ENCODE results near the gene ARHGAP15. TPM values are rescaled to one million over a fixed set of nuclear protein-coding genes. Genes with fewer than 3 reads are reported as not detected.

Gene ARHGAP15
- total and polyA plus RNA-seq, 3 donors from 2014 or later, result 2.2 to 15.0 (median 7.7) TPM

DNA sequence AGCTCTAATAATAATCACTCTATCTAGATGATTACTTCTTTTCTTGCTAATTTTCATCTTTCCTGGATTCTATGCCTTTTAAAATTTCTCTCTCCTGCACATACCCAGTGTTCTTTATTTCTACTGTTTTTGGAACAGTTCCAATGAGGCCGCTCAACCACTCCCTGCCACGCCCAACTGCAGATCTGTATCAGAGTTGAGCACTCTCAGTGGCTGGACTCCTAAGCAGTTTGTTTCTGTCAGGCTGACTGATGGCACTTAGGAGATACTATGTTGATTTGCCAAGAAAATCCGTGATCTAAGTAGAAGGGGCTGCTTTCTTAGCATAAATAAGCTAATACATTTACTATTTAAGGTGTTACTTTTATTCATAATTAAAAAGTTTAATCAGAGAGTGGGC is 192.8 kb downstream of the ARHGAP15 start:
- Histone ChIP-seq H3K9me3 (no peaks in the 10 kb centered on the region), H3K4me3 (no peak overlapping the region), H3K36me3 (ENCODE audit: low read depth, missing control alignments) (no peaks in the 10 kb centered on the region), H3K4me1 (no peaks in the 10 kb centered on the region), H3K27ac (no peak overlapping the region), H3K27me3 (no peaks in the 10 kb centered on the region)
- intact Hi-C loops (cut with DNase I; ENCODE audit: low total_unique reads), result no loop called here
- 83 to 88% methylated on average over 3 of the region's 3 CpGs for WGBS, 2 donors
- no peak for TF ChIP-seq POLR2A (IDR thresholded peaks at IDR 0.05)
- TF ChIP-seq, protein P1, sequence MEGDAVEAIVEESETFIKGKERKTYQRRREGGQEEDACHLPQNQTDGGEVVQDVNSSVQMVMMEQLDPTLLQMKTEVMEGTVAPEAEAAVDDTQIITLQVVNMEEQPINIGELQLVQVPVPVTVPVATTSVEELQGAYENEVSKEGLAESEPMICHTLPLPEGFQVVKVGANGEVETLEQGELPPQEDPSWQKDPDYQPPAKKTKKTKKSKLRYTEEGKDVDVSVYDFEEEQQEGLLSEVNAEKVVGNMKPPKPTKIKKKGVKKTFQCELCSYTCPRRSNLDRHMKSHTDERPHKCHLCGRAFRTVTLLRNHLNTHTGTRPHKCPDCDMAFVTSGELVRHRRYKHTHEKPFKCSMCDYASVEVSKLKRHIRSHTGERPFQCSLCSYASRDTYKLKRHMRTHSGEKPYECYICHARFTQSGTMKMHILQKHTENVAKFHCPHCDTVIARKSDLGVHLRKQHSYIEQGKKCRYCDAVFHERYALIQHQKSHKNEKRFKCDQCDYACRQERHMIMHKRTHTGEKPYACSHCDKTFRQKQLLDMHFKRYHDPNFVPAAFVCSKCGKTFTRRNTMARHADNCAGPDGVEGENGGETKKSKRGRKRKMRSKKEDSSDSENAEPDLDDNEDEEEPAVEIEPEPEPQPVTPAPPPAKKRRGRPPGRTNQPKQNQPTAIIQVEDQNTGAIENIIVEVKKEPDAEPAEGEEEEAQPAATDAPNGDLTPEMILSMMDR (IDR thresholded peaks at IDR 0.05), result no peak
- DNase-seq, result no peak

DNA sequence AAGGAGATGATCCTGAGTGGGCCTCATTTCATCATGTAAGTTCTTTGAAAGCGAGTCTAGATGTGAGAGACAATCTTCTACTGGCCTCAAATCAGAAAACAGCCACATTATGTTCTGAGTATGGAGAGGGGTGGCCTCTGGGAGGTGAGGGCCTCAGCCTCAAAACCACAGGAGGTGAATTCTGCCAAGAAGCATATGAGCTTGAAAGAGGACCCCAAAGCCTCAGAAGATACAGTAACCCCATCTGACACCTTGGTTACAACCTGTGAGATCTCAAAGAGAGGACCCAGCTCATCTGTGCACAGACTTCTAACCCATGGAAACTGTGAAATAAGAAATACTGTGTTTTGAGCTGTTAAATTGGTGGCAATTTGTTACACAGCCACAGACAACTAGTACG is 200.1 kb downstream of the ARHGAP15 start:
- H3K36me3 ChIP-seq (ENCODE audit: low read depth, missing control alignments), result no peaks in the 10 kb centered on the region
- 94 to 98% methylated on average over 2 of the region's 2 CpGs for WGBS, 2 donors
- intact Hi-C loops (cut with DNase I; ENCODE audit: low total_unique reads), result no loop called here
- no peak overlapping the region for H3K27ac ChIP-seq
- DNase-seq, result no peak
- no peak overlapping the region for H3K4me3 ChIP-seq
- H3K27me3 ChIP-seq, result no peaks in the 10 kb centered on the region
- no peaks in the 10 kb centered on the region for H3K4me1 ChIP-seq
- no peaks in the 10 kb centered on the region for H3K9me3 ChIP-seq
- no peak for TF ChIP-seq POLR2A (IDR thresholded peaks at IDR 0.05)
- TF ChIP-seq, protein P1 (IDR thresholded peaks at IDR 0.05), result no peak

DNA sequence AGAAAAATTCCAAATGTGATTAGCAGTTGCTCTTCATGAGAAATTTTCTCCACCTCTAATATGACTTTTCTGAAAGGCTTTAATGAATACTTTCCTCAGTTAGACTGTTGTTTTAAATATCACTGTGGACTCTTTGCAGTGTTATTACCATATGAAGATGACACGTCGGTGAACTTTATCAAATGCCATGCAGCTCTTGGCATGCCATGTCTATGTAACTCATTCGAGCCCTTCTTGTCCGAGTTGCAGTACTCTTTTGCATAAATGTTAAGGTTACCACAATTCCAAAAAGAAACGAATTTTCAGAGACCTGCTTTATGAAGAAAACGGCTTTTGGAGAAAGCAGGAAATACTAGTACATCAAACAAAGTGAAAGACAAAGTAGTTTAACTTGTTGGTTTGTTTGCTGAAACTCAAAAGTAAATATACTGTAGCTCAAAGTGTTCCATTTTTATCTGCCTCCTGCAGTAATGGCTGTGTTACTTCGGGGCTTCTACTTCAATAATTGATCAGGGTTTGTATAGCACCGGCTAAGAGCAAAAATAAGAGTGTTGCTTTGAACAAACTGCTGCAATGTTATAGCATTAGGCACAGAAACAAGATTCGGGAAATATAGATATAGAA is 204.1 kb downstream of the ARHGAP15 start:
- intact Hi-C loops (cut with DNase I; ENCODE audit: low total_unique reads), result no loop called here
- H3K9me3 ChIP-seq, result no peaks in the 10 kb centered on the region
- TF ChIP-seq POLR2A (IDR thresholded peaks at IDR 0.05), result no peak
- TF ChIP-seq, protein P1 (IDR thresholded peaks at IDR 0.05), result no peak
- no peaks in the 10 kb centered on the region for H3K4me1 ChIP-seq
- H3K27ac ChIP-seq, result no peak overlapping the region
- no peak overlapping the region for H3K4me3 ChIP-seq
- WGBS, 2 donors, result 79 to 92% methylated on average over 9 of the region's 9 CpGs
- H3K36me3 ChIP-seq (ENCODE audit: low read depth, missing control alignments), result no peaks in the 10 kb centered on the region
- H3K27me3 ChIP-seq, result no peaks in the 10 kb centered on the region
- no peak for DNase-seq

DNA sequence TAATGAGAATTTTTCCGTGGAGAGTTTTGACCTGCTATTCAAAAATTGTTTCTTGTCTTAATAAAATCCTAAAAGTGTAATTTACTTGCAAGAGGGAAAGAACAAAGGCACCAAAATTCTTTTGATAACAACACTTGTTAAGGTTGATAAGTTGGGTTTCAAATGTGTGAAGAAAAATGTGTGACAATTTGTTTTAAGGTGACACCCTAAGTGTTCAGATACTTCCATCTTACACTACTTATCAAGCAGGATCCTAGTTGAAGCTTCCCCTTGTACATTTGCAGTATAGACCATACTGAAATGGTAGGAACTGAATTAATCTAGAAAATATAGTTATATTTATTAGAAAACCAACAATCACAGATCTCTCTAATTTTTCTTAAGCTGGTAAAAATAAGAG is 204.6 kb downstream of the ARHGAP15 start:
- intact Hi-C loops (cut with DNase I; ENCODE audit: low total_unique reads), result no loop called here

More for the DNA sequence above, 204.6 kb downstream of the ARHGAP15 start:
- Histone ChIP-seq H3K9me3 (no peaks in the 10 kb centered on the region), H3K4me1 (no peaks in the 10 kb centered on the region), H3K27me3 (no peaks in the 10 kb centered on the region), H3K4me3 (no peak overlapping the region), H3K27ac (no peak overlapping the region), H3K36me3 (ENCODE audit: low read depth, missing control alignments) (no peaks in the 10 kb centered on the region)
- no peak for DNase-seq
- TF ChIP-seq, protein P1 (IDR thresholded peaks at IDR 0.05), result no peak
- no peak for TF ChIP-seq POLR2A (IDR thresholded peaks at IDR 0.05)
- 58 to 88% methylated on average over 1 of the region's 1 CpG for WGBS, 2 donors
